Measurements from ENCODE around the gene INPP5F.

GRCh38 chr10:119700321-119700954 is 25.4 kb upstream of the INPP5F start:
- TF ChIP-seq CTCF (IDR thresholded peaks at IDR 0.05) (no peak), POLR2A (IDR thresholded peaks at IDR 0.05) (no peak)

All from adrenal gland (tissue), 5 donors.